ENCODE results near the gene GAPVD1.

The GAPVD1 gene

GRCh38 chr9:125317704-125318103 is 56.1 kb downstream of the GAPVD1 start:
- in situ Hi-C loops (cut with HindIII; ENCODE audit: low sequenced_read_pairs) = no loop called here
- DNase-seq (ENCODE audit: low read depth) = no peak
- TF ChIP-seq, protein P1, sequence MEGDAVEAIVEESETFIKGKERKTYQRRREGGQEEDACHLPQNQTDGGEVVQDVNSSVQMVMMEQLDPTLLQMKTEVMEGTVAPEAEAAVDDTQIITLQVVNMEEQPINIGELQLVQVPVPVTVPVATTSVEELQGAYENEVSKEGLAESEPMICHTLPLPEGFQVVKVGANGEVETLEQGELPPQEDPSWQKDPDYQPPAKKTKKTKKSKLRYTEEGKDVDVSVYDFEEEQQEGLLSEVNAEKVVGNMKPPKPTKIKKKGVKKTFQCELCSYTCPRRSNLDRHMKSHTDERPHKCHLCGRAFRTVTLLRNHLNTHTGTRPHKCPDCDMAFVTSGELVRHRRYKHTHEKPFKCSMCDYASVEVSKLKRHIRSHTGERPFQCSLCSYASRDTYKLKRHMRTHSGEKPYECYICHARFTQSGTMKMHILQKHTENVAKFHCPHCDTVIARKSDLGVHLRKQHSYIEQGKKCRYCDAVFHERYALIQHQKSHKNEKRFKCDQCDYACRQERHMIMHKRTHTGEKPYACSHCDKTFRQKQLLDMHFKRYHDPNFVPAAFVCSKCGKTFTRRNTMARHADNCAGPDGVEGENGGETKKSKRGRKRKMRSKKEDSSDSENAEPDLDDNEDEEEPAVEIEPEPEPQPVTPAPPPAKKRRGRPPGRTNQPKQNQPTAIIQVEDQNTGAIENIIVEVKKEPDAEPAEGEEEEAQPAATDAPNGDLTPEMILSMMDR (IDR thresholded peaks at IDR 0.05; ENCODE audit: low read depth, low read length, missing control alignments) = no peak
- H3K4me3 ChIP-seq (ENCODE audit: low read depth, low read length) = no peak overlapping the region

DNA sequence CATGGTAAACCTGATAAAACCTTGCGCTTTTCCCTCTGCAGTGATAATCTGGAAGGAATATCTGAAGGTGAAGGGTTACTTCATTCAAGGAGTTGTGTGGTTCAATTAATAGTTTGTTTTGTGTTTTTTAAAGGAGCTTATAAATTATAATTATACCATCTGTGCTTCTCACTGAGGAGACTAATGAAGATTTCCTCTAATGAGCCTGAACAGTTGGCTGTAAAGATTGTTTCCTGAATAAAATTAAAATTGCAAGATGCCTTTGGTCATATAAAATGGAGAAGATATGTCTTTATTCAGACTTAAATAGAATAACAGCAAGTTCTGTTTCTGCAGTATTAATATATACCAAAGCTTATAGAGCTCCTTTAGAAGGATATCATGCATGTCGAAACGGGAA is 59.9 kb downstream of the GAPVD1 start:
- TF ChIP-seq, protein P1 (IDR thresholded peaks at IDR 0.05; ENCODE audit: low read depth, low read length, missing control alignments) = no peak
- H3K4me3 ChIP-seq (ENCODE audit: low read depth, low read length) = no peak overlapping the region
- in situ Hi-C loops (cut with HindIII; ENCODE audit: low sequenced_read_pairs) = no loop called here

GRCh38 chr9:125323615-125324014 is 62.0 kb downstream of the GAPVD1 start:
- in situ Hi-C loops (cut with HindIII; ENCODE audit: low sequenced_read_pairs) = no loop called here
- no peak for DNase-seq (ENCODE audit: low read depth)
- no peak overlapping the region for H3K4me3 ChIP-seq (ENCODE audit: low read depth, low read length)
- TF ChIP-seq, protein P1 (IDR thresholded peaks at IDR 0.05; ENCODE audit: low read depth, low read length, missing control alignments) = no peak

More for the DNA sequence above, 59.9 kb downstream of the GAPVD1 start:
- DNase-seq (ENCODE audit: low read depth) = no peak

DNA sequence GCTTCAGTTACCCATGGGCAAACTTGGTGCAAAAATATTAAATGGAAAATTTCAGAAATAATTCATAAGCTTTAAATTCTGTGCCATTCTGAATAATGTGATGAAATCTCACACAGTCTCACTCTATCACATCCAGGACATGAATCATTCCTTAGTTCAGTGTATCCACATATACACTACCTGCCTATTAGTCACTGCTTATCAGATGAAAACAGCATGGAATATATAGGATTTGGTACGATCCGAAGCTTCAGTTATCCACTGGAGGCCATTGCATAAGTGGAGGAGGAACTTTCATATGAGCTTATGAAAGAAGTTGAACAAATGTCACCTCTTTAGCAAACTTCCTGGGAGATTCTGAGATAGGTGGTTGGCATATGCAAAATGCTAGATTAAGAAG is 64.2 kb downstream of the GAPVD1 start:
- TF ChIP-seq, protein P1 (IDR thresholded peaks at IDR 0.05; ENCODE audit: low read depth, low read length, missing control alignments) = no peak
- in situ Hi-C loops (cut with HindIII; ENCODE audit: low sequenced_read_pairs) = no loop called here
- no peak overlapping the region for H3K4me3 ChIP-seq (ENCODE audit: low read depth, low read length)
- DNase-seq (ENCODE audit: low read depth) = no peak

DNA sequence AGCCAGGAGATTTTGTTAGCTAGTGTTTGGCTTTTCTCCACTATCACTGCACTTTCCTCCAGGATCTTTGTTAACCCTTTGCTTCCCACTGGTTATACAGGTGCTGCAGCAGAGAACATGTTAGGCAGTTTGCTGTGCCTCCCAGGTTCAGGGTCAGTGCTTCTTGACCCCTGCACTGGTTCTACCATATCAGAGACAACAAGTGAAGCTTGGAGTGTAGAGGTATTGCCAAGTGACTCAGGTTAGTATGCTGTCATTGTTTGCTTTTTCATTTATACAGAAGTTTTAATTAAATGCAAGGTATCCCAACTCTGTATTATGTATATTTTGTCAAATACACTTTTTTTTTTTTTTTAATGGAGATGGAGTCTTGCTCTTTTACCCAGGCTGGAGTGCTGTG is 68.4 kb downstream of the GAPVD1 start:
- DNase-seq (ENCODE audit: low read depth) = no peak
- TF ChIP-seq, protein P1 (IDR thresholded peaks at IDR 0.05; ENCODE audit: low read depth, low read length, missing control alignments) = no peak
- in situ Hi-C loops (cut with HindIII; ENCODE audit: low sequenced_read_pairs) = no loop called here
- no peak overlapping the region for H3K4me3 ChIP-seq (ENCODE audit: low read depth, low read length)

GRCh38 chr9:125330587-125330986 is 69.0 kb downstream of the GAPVD1 start:
- H3K4me3 ChIP-seq (ENCODE audit: low read depth, low read length) = no peak overlapping the region
- TF ChIP-seq, protein P1 (IDR thresholded peaks at IDR 0.05; ENCODE audit: low read depth, low read length, missing control alignments) = no peak
- DNase-seq (ENCODE audit: low read depth) = no peak
- in situ Hi-C loops (cut with HindIII; ENCODE audit: low sequenced_read_pairs) = no loop called here

DNA sequence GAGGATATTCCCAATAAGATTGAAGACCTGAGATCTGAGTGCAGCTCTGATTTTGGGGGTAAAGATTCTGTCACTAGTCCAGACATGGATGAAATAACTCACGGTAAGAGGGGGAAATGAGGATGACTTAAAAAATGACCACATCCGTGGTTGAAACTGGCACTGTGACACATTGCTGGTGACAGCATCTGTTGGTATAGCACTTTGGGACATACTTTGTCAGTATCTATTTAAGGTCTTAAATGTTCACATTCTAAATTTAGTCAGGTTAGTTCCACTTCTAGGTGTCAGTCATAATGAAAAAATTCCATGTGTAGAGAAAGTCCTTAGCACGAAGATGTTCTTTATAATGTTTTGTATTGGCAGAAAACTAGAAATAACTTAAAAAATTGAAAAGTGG is 70.9 kb downstream of the GAPVD1 start:
- in situ Hi-C loops (cut with HindIII; ENCODE audit: low sequenced_read_pairs) = no loop called here
- TF ChIP-seq, protein P1 (IDR thresholded peaks at IDR 0.05; ENCODE audit: low read depth, low read length, missing control alignments) = no peak
- no peak for DNase-seq (ENCODE audit: low read depth)
- no peak overlapping the region for H3K4me3 ChIP-seq (ENCODE audit: low read depth, low read length)

All from astrocyte of the cerebellum (primary cell).